A375 (cell line): ENCODE measurements around the gene ADAM20. TPM values are rescaled to one million over a fixed set of nuclear protein-coding genes. Genes with fewer than 3 reads are reported as not detected.

ENCODE experiments used
- small RNA-seq: library from RNA; depleted of rRNA; stranded (forward); fragments of <200 nt; gene quantifications from one replicate; pipeline ENCODE3, GENCODE V24; 2014
- total RNA-seq: library from RNA; depleted of rRNA; stranded (reverse); fragments of >200 nt; shearing (Covaris generic); gene quantifications from 2 replicates; pipeline ENCODE4 v1.2.3, GENCODE V29; 2014; rRNA removed

The ADAM20 gene
- 0.23 and 0.48 TPM in 2 replicates for total RNA-seq

DNA sequence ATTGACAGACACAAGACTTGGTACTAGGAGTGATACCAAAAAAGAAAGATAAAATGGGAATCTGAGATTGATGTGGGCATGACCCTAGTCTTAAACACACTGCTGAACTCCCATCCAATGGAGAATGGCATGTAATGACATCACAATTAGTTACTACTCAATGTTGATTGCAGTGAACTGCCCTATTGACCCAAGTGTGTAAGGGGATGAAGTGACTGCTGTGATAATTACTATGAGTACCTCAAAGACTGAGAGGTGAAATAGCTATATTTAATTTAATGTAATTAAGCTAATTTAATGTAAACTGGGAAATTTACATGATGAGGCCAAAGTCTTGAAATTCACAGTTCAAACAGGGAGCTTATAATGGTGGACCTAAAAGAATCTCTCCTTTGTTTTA, at the start of gene ADAM20:
Gene ADAM20 (minus strand): TSS at position 101 of the 400 bp plus-strand sequence. CDS start 10,247 bp downstream, outside the sequence.

Small RNAs within 50 kb of the gene (small RNA-seq; reads per million reads assigned to genes)
- not detected for gene RNU6-659P

Other genes with a start within 250 kb of the ADAM20 start
- 15.5 and 25.1 TPM in 2 replicates for gene COX16, start 175.3 kb downstream of the ADAM20 start, total RNA-seq
- 10.3 and 13.5 TPM in 2 replicates for gene SYNJ2BP, start 117.9 kb downstream of the ADAM20 start, total RNA-seq
- gene ADAM21, start 82.8 kb downstream of the ADAM20 start, total RNA-seq: 0.04 and 0.19 TPM in 2 replicates
- 25.0 and 31.3 TPM in 2 replicates for gene MED6, start 65.7 kb upstream of the ADAM20 start, total RNA-seq
- gene TTC9, start 106.9 kb upstream of the ADAM20 start, total RNA-seq: 0.34 TPM in 1 of 2 replicates, not detected in the other